Measurements from ENCODE around the gene LRBA.

Gene LRBA

GRCh38 chr4:150217808-150218207 lies 797.3 kb downstream of the LRBA start:
- Histone ChIP-seq H3K4me1 (ENCODE audit: insufficient read depth, low read length) (no peaks in the 10 kb centered on the region), H3K9me3 (ENCODE audit: insufficient read depth, low read length, severe bottlenecking) (no peaks in the 10 kb centered on the region), H4K20me1 (ENCODE audit: insufficient read depth, low read length) (no peaks in the 10 kb centered on the region), H3K36me3 (ENCODE audit: insufficient read depth, low read length) (no peaks in the 10 kb centered on the region), H3K27ac (ENCODE audit: low read length) (no peak overlapping the region), H3K4me2 (ENCODE audit: insufficient read depth, low read length) (no peak overlapping the region), H3K4me3 (ENCODE audit: low read depth in 1 of 2, low read length in 2 of 2) (no peak overlapping the region), H3K27me3 (ENCODE audit: insufficient read depth, low read length, poor library complexity) (no peaks in the 10 kb centered on the region), H2AFZ (ENCODE audit: low read depth, low read length) (no peak overlapping the region), H3K79me2 (ENCODE audit: insufficient read depth, low read length) (no peaks in the 10 kb centered on the region), H3K9ac (ENCODE audit: low read depth, low read length) (no peak overlapping the region)
- TF ChIP-seq CTCF (IDR thresholded peaks at IDR 0.05; ENCODE audit: borderline replicate concordance, extremely low read depth, low read length, poor library complexity, severe bottlenecking) (no peak), EZH2 (IDR thresholded peaks at IDR 0.05; ENCODE audit: borderline replicate concordance, low read depth, low read length, severe bottlenecking) (no peak)
- DNase-seq (no peak), ATAC-seq (ENCODE audit: insufficient read depth, low read depth) (no peak)

GRCh38 chr4:150217192-150217591 lies 797.9 kb downstream of the LRBA start:
- no peak for DNase-seq
- ATAC-seq (ENCODE audit: insufficient read depth, low read depth): no peak
- no peak overlapping the region for H2AFZ ChIP-seq (ENCODE audit: low read depth, low read length)
- H3K4me1 ChIP-seq (ENCODE audit: insufficient read depth, low read length): no peaks in the 10 kb centered on the region
- no peaks in the 10 kb centered on the region for H3K36me3 ChIP-seq (ENCODE audit: insufficient read depth, low read length)
- no peaks in the 10 kb centered on the region for H3K9me3 ChIP-seq (ENCODE audit: insufficient read depth, low read length, severe bottlenecking)
- no peak overlapping the region for H3K4me3 ChIP-seq (ENCODE audit: low read depth in 1 of 2, low read length in 2 of 2)
- H3K27ac ChIP-seq (ENCODE audit: low read length): no peak overlapping the region
- H3K9ac ChIP-seq (ENCODE audit: low read depth, low read length): no peak overlapping the region
- no peaks in the 10 kb centered on the region for H4K20me1 ChIP-seq (ENCODE audit: insufficient read depth, low read length)
- no peak overlapping the region for H3K4me2 ChIP-seq (ENCODE audit: insufficient read depth, low read length)
- no peaks in the 10 kb centered on the region for H3K79me2 ChIP-seq (ENCODE audit: insufficient read depth, low read length)
- H3K27me3 ChIP-seq (ENCODE audit: insufficient read depth, low read length, poor library complexity): no peaks in the 10 kb centered on the region
- no peak for TF ChIP-seq CTCF (IDR thresholded peaks at IDR 0.05; ENCODE audit: borderline replicate concordance, extremely low read depth, low read length, poor library complexity, severe bottlenecking)

- TF ChIP-seq CTCF (IDR thresholded peaks at IDR 0.05; ENCODE audit: borderline replicate concordance, extremely low read depth, low read length, poor library complexity, severe bottlenecking): no peak
- TF ChIP-seq EZH2 (IDR thresholded peaks at IDR 0.05; ENCODE audit: borderline replicate concordance, low read depth, low read length, severe bottlenecking): no peak
- no peak overlapping the region for H2AFZ ChIP-seq (ENCODE audit: low read depth, low read length)
- no peak overlapping the region for H3K9ac ChIP-seq (ENCODE audit: low read depth, low read length)
- no peak overlapping the region for H3K4me3 ChIP-seq (ENCODE audit: low read depth in 1 of 2, low read length in 2 of 2)
- no peaks in the 10 kb centered on the region for H3K9me3 ChIP-seq (ENCODE audit: insufficient read depth, low read length, severe bottlenecking)
- no peak overlapping the region for H3K27ac ChIP-seq (ENCODE audit: low read length)
- ATAC-seq (ENCODE audit: insufficient read depth, low read depth) (no peak), DNase-seq (no peak)
- no peak overlapping the region for H3K4me2 ChIP-seq (ENCODE audit: insufficient read depth, low read length)
- H3K36me3 ChIP-seq (ENCODE audit: insufficient read depth, low read length): no peaks in the 10 kb centered on the region
- H3K79me2 ChIP-seq (ENCODE audit: insufficient read depth, low read length): no peaks in the 10 kb centered on the region
- H3K27me3 ChIP-seq (ENCODE audit: insufficient read depth, low read length, poor library complexity): no peaks in the 10 kb centered on the region
- H3K4me1 ChIP-seq (ENCODE audit: insufficient read depth, low read length): no peaks in the 10 kb centered on the region
- H4K20me1 ChIP-seq (ENCODE audit: insufficient read depth, low read length): no peaks in the 10 kb centered on the region
Observed at GRCh38 chr4:150216726-150217125, 798.4 kb downstream of the LRBA start.

- ATAC-seq (ENCODE audit: insufficient read depth, low read depth) (no peak), DNase-seq (no peak)
- Histone ChIP-seq H3K36me3 (ENCODE audit: insufficient read depth, low read length) (no peaks in the 10 kb centered on the region), H3K9ac (ENCODE audit: low read depth, low read length) (no peak overlapping the region), H3K27me3 (ENCODE audit: insufficient read depth, low read length, poor library complexity) (no peaks in the 10 kb centered on the region), H3K27ac (ENCODE audit: low read length) (no peak overlapping the region), H3K4me2 (ENCODE audit: insufficient read depth, low read length) (no peak overlapping the region), H3K4me1 (ENCODE audit: insufficient read depth, low read length) (no peaks in the 10 kb centered on the region), H3K79me2 (ENCODE audit: insufficient read depth, low read length) (no peaks in the 10 kb centered on the region), H3K9me3 (ENCODE audit: insufficient read depth, low read length, severe bottlenecking) (no peaks in the 10 kb centered on the region), H2AFZ (ENCODE audit: low read depth, low read length) (no peak overlapping the region), H3K4me3 (ENCODE audit: low read depth in 1 of 2, low read length in 2 of 2) (no peak overlapping the region), H4K20me1 (ENCODE audit: insufficient read depth, low read length) (no peaks in the 10 kb centered on the region)
- TF ChIP-seq EZH2 (IDR thresholded peaks at IDR 0.05; ENCODE audit: borderline replicate concordance, low read depth, low read length, severe bottlenecking): no peak
- TF ChIP-seq CTCF (IDR thresholded peaks at IDR 0.05; ENCODE audit: borderline replicate concordance, extremely low read depth, low read length, poor library complexity, severe bottlenecking): no peak
Observed at GRCh38 chr4:150215601-150216000, 799.5 kb downstream of the LRBA start.
